Left colon (tissue), 2 donors: Measurements from ENCODE around the gene ACOX3. TPM values are rescaled to one million over a fixed set of nuclear protein-coding genes. Genes with fewer than 3 reads are reported as not detected.
"Not testable (repeated sequence)": the region's sequence is repeated elsewhere in the genome, so short reads cannot be mapped to it uniquely, and the experiment has no call there.

Source experiments
- ATAC-seq: fragments of 200-7000 bp; cut with Tn5 transposase; one replicate; pipeline ENCODE4 v1.9.1; 2020; ENCODE audit warnings: mild to moderate bottlenecking, moderate library complexity
- DNase-seq, 2 donors: peaks; one replicate each; pipeline ENCODE4 v3.0.0-alpha.2; 2020
- intact Hi-C, 2 donors: fragments of 100-400 bp; cut with DNase I in 1 of 2; cut with micrococcal nuclease in 1 of 2; formaldehyde crosslinking; loops; one replicate each; pipeline versions ENCODE4 v1.11.2 to v1.14.0; 2022; cut with DNase I, micrococcal nuclease
- total RNA-seq, 2 donors: library from RNA; stranded (reverse); fragmentation: NEBNext Ultra II Directional; extraction: Animal tissue kit (Norgen Biotek cat#: 25700); gene quantifications; one replicate each; pipeline ENCODE4 v1.2.1, GENCODE V29; 2021
- donor health status: DM: no; HTN: no; CAD: no.
- donor health status: DM: yes; HTN: yes; CAD: no.

The ACOX3 gene
- total RNA-seq, 2 donors from 2014 or later = 25.9 to 29.7 TPM

DNA sequence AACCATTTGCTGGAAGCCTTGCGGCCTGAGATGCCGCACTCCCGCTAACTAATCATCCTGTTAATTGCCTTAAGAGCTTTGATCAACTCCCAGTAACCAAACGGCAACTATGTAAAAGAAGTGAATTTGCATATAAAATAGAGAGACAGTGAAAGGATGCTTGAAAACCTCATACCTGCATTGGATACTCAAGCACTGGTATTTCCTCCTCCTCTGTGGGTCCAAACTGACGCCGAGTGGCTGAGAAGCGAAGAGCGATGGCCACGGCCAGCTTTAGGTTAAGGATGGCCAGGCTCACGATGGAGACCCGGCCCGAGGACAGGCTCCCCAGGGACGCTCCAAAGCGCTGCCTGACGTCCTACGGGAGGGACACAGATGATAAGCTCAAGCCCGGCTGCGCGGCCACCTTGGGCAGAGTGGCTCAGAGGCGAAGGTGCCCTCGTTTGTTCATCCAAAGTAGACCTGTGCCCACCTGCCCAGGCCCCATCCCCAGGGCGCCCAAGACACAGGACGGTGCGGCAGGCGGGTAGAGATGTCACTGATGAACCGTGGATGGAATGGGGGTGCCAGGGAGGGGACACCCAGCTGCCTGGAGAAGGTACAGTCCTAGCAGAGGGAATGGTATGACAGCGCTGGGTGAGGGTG, 43.6 kb downstream of the ACOX3 start:
- intact Hi-C loops = no loop called here
- no peak for DNase-seq
- no peak for ATAC-seq

DNA sequence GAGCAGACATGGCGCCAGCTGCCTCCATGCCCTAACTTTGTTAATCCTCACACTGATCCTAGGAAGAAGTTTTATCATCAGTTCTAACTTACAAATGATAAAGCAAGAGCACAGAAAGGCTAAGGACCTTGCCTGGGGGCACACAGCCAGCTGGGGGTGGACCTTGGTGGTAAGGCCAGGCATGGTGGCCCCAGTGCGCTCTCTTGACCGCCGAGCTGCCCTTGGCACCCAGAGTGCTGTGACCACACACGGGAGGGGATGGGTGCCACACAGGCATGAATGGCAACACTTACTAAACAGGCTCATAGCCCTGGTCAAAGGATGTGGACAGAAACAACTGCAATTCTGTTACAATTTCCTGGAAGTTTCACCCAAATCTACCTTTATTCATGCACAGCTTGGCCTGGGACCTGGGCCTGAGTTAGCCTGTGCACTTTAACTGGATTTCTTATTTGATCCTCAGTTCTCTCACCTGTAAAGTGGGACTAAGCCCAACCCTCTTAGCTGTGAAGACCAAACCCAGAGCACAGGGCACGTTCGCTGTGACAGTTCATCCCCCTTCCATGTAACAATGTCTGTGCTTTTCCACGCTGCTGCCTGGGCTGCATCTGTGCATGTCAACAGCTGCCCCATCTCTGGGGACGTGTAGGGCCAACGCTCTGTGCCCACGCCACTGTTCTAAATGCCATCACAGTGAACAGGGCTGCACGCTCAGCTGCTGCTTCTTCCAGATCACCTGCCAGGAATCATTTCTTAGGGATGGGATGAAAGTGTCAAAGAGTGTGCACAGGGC, 44.8 kb downstream of the ACOX3 start:
- DNase-seq = no peak
- no peak for ATAC-seq
- intact Hi-C loops = no loop called here

DNA sequence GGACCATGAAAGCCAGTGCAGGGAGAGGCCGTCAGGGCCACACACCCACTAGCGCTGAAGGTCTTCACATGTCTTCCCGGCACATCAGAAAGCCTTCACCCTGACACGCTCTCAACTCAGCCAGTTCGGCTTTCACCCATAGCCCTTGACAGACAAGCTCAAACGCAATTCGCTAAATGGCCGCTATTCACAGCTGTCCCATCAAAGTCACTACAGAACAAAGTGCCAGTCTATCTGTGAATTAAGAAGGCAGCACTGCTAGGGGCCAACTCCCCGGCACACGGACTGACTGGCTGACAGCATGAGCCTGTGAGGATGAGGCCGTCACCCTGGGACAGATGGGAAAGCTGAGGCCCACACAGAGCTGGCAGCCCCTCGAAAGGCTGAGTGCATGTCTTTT, 45.7 kb downstream of the ACOX3 start:
- intact Hi-C loops = no loop called here
- DNase-seq = no peak
- ATAC-seq = no peak

DNA sequence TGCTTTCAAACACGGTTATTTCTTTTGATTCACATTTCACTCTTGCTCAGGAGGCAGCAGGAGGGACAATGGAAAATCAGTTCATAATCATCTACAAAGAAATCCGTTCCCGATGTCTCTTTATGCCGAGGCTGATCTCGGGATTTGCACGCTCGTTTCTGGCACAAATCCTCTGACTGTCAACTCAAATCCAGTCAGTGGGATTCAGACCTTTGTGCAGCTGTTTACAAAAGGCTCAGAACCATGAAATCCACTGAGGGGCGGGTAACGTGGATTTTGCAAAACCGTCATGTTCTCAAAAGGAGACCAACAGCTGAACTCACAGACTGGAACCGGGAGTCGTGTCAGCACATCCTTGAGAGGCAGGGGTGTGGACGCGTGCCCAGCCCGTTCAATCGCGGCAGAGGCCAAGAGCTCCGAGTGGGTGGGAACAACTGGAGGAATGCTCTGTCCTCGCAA, 46.4 kb downstream of the ACOX3 start:
- intact Hi-C loops = no loop called here
- DNase-seq (peak; percentile 43 to 53), ATAC-seq (no peak)

DNA sequence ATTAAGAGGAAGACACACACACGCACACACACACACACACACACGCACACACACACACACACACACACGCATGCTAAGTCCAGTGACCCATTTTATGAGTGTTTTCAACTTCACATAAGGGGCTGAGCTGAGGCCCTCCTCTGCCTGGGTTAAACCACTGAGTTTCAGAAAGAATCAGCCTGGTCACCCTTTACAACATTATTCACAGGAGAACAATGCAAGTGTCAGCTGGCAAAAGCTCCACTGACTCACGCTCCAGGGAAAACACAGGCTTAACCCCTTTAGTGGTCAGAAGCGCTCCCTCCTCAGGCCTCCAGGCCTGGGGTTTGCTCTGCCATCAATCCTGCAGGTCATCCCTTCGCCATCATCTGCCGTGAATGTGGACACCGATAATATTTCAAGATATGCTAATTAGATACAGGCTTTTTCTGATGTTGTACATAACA, 46.9 kb downstream of the ACOX3 start:
- DNase-seq = peak in 1 of 2 donors; percentile 49
- peak; percentile 38 for ATAC-seq
- intact Hi-C loops = no loop called here

DNA sequence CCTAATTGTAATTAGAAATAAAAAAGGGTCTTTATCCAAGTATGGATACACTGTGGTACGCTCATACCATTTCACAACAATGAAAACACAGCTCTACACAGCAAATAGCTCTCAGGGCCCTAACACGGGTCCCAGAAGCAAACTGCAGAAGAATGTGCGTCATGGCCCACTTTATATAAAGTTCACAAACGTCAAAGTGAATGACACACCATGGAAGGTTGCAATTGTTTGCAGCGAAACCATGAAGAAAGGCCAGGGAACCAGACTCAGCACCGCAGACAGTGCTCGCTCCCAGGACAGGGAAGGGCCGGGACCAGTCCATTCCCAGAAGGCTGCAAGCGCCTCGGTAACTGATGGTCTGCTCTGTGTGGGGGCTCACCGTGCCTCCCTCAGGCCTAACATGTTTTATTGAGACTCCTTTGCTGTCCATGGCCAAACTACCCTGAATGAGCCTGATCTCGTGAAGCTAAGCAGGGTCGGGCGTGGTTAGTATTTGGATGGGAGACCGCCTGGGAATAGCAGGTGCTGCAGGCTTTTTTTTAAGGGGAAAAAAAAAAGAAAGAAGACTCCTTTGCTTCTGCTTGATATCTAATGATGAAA, 47.8 kb downstream of the ACOX3 start:
- intact Hi-C loops = no loop called here
- DNase-seq (no peak), ATAC-seq (no peak)

DNA sequence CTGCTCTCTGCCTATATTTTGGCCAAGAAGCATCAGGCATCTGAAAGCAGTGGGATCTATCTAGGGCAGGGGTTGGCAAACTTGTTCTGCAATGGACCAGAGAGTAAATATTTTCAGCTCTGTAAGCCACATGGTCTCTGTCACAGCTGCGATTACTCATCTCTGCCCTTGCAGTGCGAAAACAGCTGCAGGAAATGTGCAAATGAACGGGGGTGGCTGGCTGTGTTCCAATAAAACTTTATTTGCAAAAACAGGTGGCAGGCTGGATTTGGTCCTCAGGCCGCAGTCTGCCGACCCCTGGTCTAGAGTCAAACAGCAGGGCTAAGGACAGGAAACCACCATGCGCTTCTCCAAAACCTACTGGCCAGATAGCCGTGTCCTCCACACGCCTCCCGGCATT, 48.6 kb downstream of the ACOX3 start:
- DNase-seq (peak; percentile 31 to 53), ATAC-seq (peak; percentile 39)
- intact Hi-C loops = no loop called here

DNA sequence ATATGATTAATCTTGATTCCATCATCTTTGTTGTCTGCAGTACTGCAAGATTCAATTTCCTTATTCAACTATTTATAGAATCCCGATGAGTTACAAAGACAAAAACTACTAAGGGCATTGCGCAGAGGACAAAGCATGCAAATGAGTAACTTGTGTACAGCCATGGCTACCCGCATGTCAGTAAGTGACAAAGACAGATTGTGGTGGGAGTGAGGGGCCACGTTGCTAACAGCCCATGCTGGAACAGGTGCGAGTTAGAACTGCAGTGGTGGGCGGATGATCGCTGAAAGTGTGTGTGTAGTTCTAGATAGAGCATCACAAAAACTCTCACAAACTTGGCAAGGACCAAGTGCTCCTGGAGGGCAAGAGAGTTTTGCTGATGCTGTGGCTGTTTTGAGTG, 49.5 kb downstream of the ACOX3 start:
- intact Hi-C loops = no loop called here
- no peak for DNase-seq
- no peak for ATAC-seq

DNA sequence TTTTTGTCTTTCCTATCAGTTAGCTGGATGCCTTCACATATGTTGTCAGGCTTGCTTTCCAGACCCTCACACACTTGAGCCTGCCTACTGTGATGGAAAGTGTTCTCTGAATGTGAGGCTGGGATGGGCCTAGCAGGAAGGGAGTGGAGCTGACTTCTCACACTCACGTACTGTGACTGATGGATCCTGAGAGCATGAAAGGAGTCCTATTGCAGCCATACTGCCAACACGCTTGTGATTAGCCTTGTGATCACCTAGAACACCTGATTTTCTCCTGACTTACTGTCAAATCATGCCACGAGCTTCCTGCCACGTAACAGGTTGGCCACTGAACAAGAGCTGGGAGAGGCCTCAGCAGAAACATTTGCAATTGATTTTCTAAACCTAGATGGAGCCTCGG, 49.9 kb downstream of the ACOX3 start:
- DNase-seq (no peak), ATAC-seq (no peak)
- intact Hi-C loops = no loop called here

DNA sequence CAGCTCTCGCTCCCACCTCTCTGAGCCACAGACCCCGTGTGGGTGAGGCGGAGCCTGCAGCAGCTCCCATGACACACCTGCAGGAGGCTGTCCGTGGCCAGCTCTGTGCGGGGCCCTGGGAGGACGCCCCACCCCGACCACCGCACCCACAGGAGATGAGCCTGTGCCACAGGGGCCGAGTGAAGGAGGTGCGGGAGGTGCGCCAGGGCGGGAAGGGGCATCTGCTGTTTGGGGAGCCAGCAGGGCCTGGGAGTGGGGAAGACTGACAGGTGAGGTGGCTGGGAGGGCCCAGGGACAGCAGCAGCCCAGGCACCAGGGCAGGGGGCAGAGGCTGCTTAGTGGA, 52.0 kb downstream of the ACOX3 start:
- no peak for ATAC-seq
- no peak for DNase-seq

DNA sequence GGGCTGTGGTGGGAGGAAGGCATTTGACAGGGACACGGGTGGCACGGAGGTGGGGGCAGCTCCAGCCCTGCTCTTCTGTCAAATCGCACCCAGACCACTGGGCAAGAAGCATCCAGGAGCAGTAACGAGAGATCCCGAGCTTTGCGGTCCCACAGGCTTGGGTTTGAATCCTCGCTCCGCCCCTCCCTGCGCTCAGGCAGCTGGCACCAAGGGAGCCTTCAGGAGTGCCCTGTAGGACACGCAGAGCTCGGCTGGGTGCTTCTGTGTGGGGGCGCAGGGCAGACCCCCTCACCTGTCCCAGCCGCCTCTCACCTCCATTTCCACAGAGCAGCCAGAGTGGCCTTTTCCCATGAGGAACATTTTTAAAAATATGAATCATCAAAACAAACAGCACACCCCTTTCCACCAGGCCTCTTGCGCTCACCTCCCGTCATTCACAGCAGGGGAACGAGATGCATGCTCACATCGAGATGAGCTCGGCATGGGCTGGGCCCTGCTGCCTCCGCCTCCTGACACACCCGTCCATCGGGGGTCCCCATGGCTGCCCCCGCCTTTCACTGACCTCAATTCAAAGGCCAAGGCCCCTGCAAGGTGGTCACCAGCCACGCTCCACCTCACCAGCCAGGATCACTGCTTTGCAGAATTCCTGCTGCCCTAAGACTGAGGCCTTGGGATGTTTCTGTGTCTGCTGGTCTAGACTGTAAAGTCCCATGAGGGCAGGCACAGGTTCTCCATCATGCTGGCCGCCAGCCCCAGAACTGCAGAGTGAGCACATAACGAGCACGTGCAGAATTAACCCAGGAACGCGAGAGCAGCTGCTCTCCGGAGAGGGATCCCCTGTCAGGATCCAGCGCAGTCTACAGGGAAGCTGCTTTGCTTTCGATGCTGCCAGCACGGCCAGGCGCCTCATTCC, 52.7 kb downstream of the ACOX3 start:
- no peak for ATAC-seq
- no peak for DNase-seq

More for the DNA sequence above, 52.0 kb downstream of the ACOX3 start:
- intact Hi-C loops = no loop called here

DNA sequence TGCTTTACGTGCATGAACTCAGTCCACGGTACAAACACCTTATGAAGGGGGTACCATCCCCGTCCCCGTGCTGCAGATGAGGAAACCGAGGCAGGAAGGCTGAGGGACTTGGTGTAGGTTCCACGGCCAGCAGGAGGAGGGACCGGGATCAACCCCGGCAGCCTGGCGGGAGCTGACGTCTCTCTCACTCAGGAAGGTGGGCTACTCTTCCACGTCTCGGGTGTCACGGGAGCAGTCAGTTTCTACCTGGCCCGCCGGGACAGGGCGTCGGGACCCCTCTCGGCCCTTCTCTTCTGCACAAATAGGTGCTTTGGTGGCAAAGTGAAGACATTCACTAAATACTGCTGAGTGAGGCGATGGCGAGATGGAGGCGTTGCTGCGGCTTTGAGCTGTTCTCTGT, 53.3 kb downstream of the ACOX3 start:
- ATAC-seq (no peak), DNase-seq (no peak)
- intact Hi-C loops = no loop called here

More for the DNA sequence above, 52.7 kb downstream of the ACOX3 start:
- intact Hi-C loops = no loop called here

DNA sequence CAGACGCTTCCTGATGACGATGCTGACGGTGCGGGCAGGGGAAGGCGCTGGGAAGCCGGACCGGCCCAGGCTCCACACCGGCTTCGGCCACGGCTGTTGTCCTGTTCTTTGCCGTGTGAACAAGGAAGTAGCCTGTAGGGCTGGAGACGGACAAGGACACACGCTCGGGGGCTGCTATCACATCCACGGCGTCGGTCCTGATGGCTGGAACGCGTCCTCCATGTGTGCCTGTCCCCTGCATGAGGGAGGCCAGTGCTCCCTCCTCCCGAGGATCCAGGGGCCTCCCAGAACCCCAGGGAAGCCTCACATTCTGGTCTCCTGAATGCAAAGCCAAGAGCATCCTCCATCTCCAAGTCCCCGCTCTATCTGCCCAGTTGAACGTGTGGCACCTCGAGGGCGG, 53.8 kb downstream of the ACOX3 start:
- ATAC-seq (no peak), DNase-seq (no peak)
- intact Hi-C loops = no loop called here

DNA sequence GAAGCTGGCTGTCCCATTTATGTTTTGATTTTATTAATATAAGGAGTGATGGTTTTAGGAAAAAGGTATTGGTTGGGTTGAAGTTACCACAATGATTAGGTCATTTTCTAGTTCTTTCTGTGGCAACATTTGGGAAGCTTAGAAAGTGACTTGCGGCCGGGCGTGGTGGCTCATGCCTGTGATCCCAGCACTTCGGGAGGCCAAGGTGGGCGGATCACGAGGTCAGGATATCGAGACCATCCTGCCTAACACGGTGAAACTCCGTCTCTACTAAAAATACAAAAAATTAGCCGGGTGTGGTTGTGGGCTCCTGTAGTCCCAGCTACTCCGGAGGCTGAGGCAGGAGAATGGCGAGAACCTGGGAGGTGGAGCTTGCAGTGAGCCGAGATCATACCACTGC, 54.4 kb downstream of the ACOX3 start:
- intact Hi-C loops, ATAC-seq, DNase-seq: not testable (repeated sequence)

DNA sequence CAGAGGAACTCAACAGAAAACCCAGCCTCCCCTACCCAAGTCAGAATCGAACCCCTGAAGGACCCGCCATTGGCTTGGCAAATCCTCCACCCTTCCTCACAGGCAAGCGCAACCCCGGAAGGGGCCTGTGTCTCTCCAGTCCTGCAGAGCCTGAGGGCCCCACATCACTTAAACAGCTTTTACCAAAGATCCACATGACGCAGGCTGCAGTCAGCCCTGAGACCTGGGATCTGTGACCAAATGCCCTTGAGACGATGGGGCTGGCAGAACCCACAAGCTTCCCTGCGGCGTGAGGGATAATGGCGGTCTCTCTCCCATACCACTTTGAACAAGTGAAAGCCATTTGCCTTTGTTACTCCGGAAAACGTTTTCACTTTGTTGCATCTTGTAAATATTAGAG, 54.9 kb downstream of the ACOX3 start:
- DNase-seq (no peak), ATAC-seq (no peak)
- intact Hi-C loops = no loop called here

DNA sequence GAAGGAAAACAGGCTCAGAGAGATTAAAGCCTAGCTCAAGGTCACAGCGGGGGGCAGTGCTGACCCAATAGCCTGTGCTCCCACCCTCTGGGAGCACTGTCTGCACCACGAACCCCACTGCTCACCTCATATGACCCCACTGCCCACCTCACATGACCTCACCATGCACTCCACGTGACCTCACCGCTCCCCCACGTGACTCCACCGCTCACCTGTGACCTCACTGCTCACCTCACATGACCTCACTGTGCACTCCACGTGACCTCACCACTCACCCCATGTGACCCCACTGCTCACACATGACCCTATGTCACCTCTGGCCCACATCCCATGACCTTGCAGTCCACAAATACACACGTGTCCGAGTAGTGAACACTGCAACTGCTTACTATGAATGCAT, 55.4 kb downstream of the ACOX3 start:
- no peak for DNase-seq
- intact Hi-C loops = no loop called here
- no peak for ATAC-seq

DNA sequence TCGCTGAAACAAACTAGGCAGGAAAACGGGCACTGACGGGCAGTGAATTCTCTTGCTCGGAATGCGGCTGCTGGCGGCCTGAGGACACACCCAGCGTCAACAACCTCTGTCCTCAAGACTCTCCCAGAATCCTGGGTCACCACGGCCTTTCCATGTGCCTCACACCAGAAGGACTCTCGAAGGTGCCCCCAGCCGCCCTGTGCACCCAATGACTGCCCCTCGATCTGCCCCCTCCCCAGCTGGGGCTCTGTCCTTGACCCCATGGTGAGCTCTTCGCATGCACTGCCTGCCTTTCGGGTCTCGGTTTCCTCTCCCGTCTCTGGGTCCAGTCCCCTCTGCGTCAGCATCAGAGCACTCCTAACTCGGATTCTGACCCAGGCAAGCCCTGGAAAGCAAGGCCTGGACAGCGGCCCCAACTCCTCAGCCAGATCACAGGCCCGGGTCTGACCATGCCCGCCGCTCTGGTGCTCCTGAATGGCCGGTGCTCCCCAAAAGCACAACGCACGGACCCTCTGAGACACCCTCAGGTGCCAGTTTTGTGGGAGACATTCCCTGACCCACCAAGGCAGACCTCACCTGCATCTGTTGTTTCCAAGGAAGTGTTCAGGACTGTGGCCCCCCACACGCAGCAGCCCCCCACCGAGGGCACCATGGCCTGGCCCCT, 56.0 kb downstream of the ACOX3 start:
- no peak for ATAC-seq
- DNase-seq = no peak
- intact Hi-C loops = no loop called here

DNA sequence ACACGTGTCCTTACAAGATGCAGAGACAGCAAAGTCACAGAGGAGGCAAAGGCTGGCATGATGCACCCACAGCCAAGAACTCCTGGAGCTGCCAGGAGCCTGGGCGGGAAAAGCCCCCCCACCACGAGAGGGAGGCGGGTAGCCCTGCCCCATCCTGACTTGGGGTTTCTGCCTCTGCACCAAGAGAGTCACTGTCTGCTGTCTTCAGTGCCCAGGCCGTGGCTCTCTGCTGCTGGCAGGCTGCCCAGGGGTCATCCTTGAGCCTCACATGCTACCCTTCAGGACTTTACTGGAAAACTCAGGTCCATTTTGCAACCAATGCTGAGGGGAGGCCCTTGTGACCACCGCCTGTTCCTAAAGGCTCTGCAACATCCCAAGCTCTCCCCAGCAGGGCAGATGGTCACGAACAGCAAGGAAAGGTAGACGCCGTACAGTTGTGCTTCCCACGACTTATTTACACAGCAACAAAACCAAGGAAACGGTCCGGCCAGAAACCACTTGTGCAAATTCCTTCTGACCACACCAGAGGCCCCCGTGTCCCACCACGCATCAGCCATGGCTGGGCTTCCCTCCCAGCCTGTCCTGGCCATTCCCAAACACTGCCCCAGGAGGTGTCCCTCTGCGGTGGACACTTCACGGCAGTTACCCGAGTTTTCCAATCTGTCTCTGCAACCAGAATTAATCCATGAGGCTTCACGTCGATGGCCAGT, 56.9 kb downstream of the ACOX3 start:
- DNase-seq (no peak), ATAC-seq (no peak)
- intact Hi-C loops = no loop called here
